ENCODE results near the gene SLC1A4.
A peak's percentile ranks its signal among the peaks of the same experiment; 100 is the strongest.
"Not testable (repeated sequence)": the region's sequence is repeated elsewhere in the genome, so short reads cannot be mapped to it uniquely, and the experiment has no call there.

SLC1A4 gene

DNA sequence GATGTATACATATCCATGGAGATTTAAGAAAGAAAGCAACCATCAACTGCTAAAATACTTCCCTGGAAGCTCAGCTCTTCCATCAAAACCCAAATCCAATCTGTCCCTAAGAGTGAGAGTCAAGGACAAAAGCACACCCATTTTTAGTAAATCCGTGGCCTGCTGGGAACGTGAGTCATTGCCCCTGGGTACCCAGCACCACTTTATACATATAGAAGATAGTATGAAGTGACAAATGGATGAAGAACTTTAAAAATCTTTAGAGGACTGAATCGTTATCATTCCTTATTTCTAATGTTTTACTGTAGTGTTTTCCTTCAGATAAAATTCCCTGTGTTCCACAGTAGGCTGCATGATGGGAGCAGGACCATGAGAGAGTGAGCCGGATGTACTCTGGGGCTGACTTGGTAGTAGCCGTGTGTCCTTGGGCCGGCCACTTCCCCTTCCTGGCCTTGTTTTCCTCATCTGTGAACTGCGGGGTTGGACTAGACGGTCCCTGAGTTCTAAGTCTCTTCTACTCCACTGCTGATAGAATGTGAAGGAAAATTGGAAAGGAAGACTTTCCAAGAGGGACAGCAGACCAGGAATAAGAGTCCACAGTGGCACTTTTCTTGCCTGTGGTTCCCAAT, 38.5 kb downstream of the SLC1A4 start:
- no peak for DNase-seq

DNA sequence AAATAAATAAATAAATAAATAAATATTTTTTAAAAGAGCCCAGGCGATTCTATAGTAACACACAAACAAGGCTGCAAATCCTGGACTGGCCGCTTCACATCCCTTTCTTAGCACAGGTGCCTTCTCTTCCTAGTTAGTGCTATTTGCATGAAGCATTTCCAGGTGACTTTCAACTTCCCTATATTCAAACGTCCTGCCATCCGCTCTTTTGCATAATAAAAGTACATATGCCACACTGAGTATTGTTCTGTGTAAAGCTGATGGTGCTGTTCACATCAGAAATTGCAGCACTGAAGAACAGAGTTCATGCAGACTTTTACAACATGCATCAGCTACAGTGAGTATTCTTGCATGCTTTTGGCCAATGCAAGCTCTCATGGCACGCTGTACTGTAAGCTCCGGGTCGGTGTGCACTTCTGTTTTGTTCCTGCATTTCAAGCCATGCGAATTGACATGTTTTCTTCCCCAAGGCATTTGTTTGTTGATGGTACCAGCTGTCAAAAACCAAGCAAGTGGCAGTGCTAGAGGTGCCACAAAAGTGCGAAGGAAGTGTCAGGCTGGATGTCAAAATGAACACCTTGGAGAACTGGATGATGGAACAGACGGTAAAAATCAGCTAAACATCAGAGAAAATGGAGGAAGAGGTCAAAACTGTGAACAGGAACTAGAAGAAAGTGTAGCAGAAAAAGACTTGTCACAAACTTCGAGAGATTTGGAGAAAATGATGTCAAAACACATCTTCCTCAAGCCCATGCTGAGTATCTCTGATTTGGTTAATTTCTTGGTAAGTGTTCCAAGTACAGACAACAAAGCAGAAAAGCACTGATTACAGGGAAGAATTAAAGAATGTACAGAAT, 41.5 kb downstream of the SLC1A4 start:
- no peak for DNase-seq

DNA sequence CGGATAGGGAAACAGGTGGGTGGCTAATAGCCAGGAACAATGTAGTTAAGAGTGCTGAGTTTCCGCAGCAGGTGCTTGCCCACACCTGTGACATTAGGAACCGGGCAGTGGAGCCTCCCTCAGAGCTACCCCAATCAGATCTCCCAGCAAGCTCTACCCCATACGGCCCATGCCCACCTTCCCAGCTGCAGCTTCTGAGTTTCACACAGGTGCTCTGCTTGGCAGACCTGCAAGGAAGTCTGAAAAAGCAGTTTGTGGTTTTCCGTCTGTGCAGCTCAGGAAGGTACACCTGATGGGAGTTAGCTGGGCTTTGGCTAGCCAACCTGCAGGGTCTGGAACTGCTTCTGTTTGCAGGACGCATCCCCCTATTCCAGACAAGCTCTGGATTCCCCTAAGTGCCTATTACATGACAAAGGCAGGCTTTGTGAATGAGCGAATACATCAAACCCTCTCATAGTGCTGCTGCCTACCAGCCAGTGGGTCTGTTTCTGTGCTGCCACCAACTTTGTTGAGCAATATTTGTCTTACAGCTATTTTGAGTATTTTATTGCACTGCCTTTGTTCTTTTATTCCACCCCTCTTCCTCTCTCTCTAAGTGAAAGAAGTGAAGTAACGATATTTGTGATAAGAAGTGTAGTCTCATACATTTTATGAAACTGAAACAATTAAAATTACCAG, 42.3 kb downstream of the SLC1A4 start:
- DNase-seq = peak; percentile 33 to 37

DNA sequence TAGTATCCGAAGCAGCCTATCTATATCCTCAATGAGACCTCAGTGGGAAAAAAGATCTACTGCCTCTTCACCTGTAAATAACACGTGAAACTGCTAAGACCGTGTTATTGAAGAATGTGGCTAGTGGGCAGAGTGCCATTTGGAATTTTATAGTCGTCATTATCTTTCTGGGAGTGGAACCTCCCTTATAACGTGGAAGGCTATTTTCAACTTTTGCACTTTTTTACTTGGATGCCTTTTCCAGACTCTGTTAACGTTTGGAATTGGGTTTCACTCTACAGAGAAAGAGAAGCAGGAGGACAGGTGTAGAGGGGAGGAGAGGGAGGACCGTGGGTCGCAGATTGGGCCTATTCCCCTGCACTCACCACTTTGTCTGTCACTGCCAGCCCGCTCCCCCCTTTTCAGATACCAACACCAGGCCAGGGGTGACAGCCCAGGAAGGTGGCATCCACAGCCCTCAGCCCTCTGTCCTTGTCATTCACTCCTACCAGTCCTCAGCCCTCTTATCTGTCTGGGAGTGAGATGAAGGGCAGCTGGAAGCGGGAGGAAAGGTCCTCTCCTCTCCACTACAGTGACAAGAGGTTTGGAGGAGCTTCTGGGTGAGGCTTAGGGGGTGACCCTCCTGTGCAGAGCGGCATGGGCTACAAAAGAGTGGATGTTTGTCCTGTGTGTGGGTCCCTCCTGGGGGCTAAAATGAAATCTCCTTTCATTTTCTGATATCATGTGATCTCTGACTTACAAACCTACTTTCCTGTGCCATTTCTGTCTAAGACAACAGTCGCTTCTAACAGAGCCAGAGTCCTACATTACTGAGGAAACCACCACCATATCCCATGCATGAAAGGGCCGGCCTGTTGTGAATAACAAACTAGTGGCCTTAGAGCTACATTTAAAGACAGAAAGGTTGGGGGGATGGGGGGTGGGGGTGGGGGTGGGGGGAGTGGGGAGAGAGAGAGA, 43.1 kb downstream of the SLC1A4 start:
- no peak for DNase-seq

DNA sequence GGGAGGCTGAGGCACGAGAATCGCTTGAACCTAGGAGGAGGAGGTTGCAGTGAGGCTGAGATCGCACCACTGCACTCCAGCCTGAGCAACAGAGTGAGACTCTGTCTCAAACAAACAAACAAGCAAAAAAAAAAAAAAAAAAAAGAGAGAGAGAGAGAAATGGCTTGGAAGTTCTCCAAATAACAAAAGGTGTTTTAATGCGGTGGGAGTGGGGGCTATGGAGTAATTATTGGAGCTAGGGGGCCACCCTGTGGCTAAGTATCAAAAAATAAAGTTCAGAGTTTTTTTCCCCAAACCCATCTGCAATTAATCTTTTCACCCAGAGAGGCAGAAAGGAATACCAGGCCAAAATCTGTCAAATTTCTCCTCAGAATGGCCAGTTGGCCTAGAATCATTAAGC, 44.0 kb downstream of the SLC1A4 start:
- peak; percentile 34 to 44 for DNase-seq

DNA sequence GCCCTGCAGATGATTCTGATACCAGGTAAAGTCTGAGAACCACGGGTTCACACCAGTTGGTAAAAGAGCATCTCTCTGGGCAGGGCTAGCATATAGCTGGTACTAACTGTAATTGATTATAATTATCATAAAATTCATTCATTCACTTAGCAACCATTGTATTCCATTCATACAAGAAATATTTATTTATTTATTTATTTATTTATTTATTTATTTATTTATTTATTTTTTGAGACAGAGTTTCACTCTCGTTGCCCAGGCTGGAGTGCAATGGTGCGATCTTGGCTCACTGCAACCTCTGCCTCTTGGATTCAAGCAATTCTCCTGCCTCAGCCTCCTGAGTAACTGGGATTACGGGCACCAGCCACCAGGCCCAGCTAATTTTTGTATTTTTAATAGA, 44.5 kb downstream of the SLC1A4 start:
- DNase-seq = not testable (repeated sequence)

DNA sequence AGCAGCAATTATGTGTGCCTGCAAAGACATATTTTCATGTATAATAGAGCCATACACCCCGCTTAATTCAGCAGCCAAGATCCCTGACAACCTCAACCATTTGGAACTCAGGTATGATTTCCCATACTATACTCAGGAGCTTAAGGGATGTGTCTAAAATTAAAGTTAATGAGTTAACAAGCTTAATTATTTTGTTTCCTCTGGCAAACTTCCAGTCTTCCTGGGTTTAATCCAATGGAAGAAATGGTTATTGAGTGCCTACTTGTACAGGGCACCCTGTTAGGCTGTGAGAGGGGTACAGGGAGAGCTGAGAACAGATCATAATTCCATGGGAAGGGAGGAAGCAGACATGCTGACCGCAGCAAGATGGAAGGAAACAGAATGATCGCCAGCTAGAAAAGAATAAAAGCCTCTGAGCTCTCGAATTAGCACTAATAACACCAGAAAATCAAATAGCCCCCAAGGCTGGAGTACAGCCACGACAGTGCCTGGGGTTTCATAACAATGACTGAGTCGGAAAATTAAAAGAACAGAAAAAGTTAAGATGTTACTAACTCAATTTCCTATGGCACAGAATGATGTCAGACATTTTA, 46.2 kb downstream of the SLC1A4 start:
- DNase-seq = no peak

DNA sequence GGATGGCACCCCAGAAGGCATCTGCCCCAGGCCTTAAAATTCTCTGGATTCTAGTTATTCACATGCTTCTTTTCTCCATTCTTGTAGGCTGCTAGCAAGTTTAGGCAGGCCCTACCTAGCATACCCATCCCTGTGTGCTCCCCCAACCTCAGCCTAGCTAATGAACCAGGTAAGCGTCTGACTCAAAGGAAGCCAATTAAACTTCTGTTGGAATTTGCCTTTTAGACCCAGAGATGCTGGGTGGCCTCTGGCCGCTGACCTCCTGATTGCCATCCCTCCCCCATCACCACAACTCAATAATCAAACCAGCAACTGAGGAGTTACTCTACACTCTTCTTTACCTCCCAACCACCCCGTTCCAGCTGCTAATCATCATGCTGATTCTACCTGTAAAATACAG, 48.0 kb downstream of the SLC1A4 start:
- DNase-seq = no peak

DNA sequence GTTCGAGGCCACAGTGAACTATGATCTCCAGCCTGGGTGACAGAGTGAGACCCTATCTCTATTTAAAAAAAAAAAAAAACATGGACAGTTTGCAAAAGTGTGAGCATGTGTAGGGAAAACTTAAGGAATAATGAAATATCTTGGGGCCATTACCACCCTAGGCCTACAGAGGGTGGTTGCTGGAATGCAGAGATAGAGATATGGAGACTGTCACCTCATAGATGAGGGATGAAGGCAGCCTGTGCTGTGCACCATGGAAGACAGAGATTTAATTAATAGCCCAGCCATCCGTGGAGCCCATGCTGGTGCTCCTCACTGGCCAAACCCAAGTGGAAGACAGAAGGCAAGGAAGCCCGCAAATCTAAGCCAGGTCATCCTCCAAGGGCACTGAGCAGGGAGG, 50.4 kb downstream of the SLC1A4 start:
- no peak for DNase-seq

DNA sequence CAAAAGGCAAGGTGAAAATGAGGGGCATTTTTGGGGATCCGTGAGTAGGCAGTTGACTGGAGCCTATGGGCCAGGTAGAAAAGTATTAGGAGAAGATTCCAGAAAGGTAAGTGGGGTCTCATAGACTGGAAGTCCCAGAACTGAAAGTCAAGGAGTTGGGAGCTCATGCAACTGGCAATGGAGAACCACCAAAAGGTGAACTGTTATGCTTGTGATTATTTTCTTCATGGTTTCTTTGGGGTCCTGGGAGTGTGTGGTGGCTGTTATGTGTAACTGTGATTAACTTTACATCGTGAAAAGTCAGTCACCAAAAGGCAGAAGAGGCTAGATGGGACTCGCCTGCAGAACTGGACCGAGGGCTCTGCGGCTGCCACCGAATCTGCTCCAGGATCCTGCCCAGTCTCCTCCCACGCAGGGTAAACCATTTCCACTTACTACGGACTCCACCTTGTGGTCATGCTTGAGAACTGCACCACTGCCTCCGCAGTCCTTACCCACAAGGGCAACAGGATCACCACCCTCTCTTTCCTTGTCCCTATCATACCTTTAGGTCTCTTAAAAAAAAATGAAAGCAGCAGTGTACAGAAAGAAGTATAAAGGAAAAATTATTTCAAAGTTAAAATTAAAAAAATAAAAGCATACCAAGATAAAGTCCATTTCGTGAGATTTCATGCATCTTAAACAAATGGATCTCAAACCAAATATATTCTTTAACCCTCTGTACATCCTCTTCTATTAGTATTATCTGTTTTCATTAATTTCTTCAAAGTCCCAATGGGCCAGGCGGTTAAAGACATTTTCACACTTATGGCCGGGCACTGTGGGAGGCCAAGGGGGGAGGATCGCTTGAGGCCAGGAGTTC, 51.4 kb downstream of the SLC1A4 start:
- peak; percentile 71 to 78 for DNase-seq

DNA sequence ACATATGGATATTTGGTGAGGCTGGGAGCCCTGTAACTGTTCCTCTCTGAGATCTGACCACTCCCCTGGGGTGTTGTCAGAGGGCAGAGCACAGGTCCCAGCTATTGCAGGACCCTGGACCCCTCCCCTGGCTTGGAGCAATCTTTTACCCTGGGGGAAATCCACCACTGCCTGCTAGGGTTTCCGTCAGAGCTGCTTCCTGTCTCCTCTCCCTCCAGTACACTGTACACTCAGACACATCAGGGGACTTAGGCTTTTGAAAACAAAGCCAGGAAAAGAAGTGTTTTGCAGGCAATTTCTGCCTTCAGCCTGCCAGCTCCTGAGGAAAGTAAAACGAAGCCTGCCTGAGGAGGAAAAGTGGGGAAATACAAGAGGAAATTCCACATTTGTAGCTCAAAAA, 53.8 kb downstream of the SLC1A4 start:
- no peak for DNase-seq

DNA sequence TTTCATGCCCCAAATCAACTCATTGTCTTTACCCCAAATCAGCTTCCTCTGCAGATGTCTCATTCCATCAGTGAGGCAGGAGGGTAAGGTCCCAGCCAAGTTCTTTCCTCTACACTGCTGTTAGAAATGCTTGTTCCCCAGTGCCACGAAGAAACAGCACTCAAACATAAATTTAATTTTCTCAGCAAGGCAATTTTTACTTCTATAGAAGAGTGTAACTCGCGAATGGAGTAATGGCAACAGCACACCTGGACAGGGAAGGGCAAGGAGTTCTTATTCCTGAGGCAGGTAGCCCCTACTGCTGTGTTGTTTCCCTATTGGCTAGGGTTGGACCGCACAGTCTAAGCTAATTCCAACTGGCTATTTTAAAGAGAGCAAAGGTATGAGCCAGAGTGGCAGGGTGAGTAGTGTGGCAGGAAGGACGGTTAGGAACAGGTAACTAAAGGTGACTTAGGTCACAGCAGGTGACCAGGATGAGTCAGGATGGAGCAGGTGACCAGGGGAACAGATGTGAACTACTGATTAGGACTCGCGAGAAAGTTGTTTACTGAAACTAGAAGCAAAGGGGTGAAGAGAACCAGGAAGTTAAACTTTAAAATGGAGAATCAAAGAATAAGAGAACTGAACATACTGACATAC, 55.0 kb downstream of the SLC1A4 start:
- DNase-seq = no peak

DNA sequence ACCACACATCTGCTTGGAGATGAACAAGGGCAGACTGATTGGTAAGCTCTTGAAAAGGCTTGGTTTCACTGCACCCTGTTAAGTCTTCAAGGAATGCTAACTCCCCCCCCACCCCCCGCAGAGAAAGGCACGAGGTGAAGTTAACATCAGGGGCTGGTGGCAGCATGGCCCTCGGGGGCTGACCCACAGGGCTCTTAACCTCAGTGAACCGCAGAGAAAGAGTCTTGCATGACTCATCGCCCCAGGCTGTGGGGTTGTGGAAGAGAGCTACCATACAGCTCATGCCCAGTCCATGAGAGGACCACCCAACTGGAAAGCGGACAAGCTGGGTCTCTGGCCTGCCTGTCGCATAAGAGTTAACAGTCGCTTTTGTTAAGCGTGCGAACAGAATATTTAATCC, 56.5 kb downstream of the SLC1A4 start:
- no peak for DNase-seq

DNA sequence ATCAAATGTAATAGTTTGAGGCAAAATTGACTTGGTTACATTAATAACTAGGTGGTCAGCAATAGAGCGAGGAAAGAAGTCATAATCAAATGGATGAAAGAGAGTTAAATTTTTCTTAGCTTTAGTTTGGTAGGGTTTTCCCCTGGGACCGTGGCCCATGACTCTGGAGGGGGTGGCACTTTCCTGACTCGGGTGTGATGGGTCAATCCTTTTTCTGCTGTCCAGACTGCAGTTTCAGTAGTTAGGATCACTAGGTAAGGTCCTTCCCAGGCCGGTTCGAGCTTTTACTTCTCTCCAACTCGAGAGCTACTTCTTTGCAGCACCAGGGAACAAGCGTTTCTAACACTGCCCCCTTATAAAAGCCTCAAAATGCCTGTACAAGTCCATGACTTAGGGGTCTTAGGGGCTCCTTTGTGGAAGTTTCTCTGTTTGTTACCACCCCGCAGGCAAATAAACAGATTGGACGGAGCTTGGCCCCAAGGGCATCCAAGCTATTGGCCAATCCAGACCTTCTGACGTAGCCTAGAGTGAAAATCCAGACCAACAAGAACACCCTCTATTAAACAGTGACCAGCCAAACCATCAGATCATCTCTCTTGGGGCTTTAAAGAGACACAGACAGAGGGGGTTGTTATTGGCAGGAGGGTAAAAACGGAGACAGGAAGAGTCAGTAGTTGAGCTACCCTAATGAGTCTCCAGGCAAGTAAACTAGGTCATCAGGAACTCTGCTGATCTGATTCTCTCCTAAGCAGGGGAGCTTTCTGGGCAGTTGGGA, 57.6 kb downstream of the SLC1A4 start:
- no peak for DNase-seq

DNA sequence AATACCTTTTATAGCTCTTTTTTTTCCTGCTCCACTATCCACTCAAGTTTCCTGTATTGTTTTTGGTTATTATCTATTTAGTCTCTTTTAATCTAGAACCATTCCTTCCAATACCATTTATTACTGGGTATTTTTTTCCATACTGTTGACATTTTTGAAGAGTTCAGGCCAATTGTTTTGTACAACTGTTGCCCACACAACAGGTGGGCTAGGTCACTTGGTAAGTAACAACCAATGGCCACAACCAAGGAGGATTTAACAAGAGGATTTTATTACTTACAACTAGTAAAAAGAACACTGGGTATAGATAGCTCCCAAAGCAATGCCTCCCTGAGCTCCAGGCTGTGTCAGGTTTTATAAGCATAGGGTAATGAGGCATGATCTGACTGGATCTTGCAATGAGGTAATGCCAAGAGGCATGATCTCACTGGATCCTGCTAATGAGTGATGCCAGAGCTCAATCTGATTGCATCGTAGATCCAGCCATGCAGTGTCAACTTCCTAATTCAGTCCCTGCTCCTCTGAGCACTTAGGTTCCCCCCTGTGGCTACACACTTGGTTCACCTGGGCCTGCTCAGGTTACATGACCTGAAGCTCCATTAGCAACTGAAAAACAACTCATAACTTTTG, 59.9 kb downstream of the SLC1A4 start:
- no peak for DNase-seq

DNA sequence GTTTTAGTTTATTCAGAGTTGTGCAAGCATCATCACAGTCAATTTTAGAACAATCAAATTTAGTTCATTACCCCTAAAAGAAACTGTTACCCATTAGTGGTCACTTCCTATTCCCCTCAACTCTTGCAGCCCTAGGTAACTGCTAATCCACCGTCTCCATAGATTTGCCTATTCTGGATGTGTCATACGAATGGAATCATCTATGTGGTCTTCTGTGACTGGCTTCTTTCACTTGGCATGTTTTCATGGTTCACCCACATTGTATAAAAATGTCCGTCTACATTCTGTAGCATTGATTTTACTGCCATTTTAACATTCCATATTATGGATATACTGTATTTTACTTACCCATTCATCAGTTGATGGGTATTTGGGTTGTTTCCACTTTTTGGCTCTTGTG, 61.7 kb downstream of the SLC1A4 start:
- DNase-seq = no peak

DNA sequence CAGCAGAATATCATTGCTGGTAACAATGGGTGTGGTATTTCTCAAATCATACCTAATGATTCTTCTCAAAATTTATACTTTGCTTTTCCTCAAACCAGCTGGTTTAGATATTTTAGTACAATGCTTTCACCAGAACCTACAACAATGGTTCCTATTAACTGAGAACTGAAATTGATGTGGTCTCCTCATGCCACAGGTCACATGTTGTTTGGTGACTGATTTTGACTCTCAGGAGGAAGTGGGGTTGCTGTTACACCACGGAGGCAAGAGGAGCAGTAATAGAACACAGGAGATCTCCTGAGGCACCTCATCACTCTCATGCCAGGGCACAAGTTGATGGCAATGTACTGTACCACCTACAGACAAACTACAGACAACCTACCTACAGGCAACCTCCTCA, 64.0 kb downstream of the SLC1A4 start:
- DNase-seq = peak; percentile 70 to 83

DNA sequence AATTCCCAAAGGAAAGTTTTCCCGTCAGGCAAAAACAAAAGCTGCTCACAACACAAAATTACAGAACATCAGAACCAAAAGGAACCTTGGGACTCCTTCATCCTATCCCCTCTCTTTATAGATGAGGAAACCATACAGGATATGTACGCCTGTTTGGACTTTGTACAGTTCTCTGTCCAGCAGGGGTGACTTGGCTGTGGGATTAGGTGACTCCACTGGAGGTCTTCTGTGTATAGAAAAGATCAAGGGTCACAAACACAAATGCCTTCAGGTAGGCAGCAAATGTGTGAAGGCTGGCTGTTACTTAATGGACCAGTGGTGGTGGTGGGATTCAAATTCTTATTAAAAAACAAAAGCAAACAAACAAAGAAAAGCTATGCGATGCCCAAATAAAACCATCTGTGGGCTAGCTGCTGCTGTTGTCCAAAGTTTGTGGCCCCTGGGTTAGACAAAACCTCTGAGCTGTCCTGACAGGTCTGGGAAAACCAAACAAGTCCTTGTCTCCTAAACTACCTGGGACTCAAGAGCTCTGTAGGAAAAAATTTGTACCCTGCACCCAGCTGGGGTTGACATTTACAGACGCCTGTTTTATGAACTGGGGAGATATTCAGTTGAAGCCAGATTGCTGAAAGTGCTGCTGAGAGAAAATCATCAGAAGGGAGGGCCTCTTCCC, 65.7 kb downstream of the SLC1A4 start:
- no peak for DNase-seq

Measured in AML-193 (cell line).